GM12878 (cell line): Measurements from ENCODE around the gene NT5C2. TPM values are rescaled to one million over a fixed set of nuclear protein-coding genes. Genes with fewer than 3 reads are reported as not detected.

Source experiments
- ATAC-seq: fragments of 200-7000 bp; cut with Tn5 transposase; 3 replicates; pipeline ENCODE4 v1.9.1; 2020; ENCODE audit warnings: mild to moderate bottlenecking, moderate library complexity
- BruUV-seq: library from RNA; stranded (reverse); fragments of 400-500 nt; replicated peaks from 2 replicates; lab custom pipeline; 2021; lab: Mats Ljungman, UMichigan
- CTCF ChIA-PET: fragments of 300-600 bp; sonication (Branson Sonifier 250); formaldehyde crosslinking; extraction: SDS; loops from one replicate; lab custom pipeline; 2021; ENCODE audit warnings: inconsistent platforms; lab: Yijun Ruan, JAX
- POLR2A ChIA-PET: fragments of 350-600 bp; formaldehyde crosslinking; extraction: SDS; loops from one replicate; lab custom pipeline; 2021; ENCODE audit warnings: inconsistent platforms; lab: Charles Lee
- RAD21 ChIA-PET: fragments of 300-600 bp; sonication (Branson Sonifier 250); formaldehyde crosslinking; loops from one replicate; lab custom pipeline; 2023; ENCODE audit warnings: antibody characterized with exemption; ENCODE audit not compliant: unreplicated experiment; lab: Charles Lee
- SMC1A ChIA-PET: fragments of 300-600 bp; sonication (Branson Sonifier 250); formaldehyde crosslinking; loops from one replicate; lab custom pipeline; 2023; ENCODE audit not compliant: unreplicated experiment, uncharacterized antibody; lab: Charles Lee
- DNase-seq: peaks from one replicate; pipeline ENCODE4 v3.0.0-alpha.2; 2011; ENCODE audit warnings: low read depth, low spot score
- FAIRE-seq: peaks from 3 replicates; lab custom pipeline; 2011; peaks lifted over from hg19 to GRCh38; lab: Jason Lieb, UNC
- H2AFZ ChIP-seq: 2 replicates; pipeline ENCODE4 v1.6.0; 2011; ENCODE audit warnings: low read depth, low read length, control low read depth; ENCODE audit not compliant: control insufficient read depth
- H3K27ac ChIP-seq: 2 replicates; pipeline ENCODE4 v1.5.1; 2011; ENCODE audit warnings: control low read depth; ENCODE audit not compliant: control insufficient read depth, insufficient read depth
- H3K27me3 ChIP-seq, 2 experiments: replicated peaks in 1 of 2; 2 replicates each; pipeline versions ENCODE4 v1.6.0 to v1.6.1; 2011; ENCODE audit warnings: low read length in 1 of 2; ENCODE audit not compliant: control insufficient read depth in 2 of 2, insufficient read depth in 2 of 2
- H3K36me3 ChIP-seq, 2 experiments: 2 replicates each; pipeline ENCODE4 v1.5.1; 2011; ENCODE audit warnings: low read length in 1 of 2; ENCODE audit not compliant: control insufficient read depth in 2 of 2, insufficient read depth in 2 of 2
- H3K4me1 ChIP-seq: 2 replicates; pipeline ENCODE4 v1.6.1; 2011; ENCODE audit warnings: mild to moderate bottlenecking, low read length, moderate library complexity, mixed read lengths; ENCODE audit not compliant: control insufficient read depth, insufficient read depth
- H3K4me2 ChIP-seq: 2 replicates; pipeline ENCODE4 v1.6.0; 2011; ENCODE audit warnings: control low read depth; ENCODE audit not compliant: control insufficient read depth, insufficient read depth
- H3K4me3 ChIP-seq: fragments of 200-600 bp; sonication (generic); 2 replicates; pipeline ENCODE4 v1.5.1; 2016
- H3K79me2 ChIP-seq: 2 replicates; pipeline ENCODE4 v1.6.0; 2011; ENCODE audit warnings: low read length; ENCODE audit not compliant: control insufficient read depth, insufficient read depth
- H3K9ac ChIP-seq: 2 replicates; pipeline ENCODE4 v1.8.0; 2011; ENCODE audit warnings: low read length, control low read depth, mixed read lengths; ENCODE audit not compliant: control insufficient read depth, insufficient read depth
- H3K9me3 ChIP-seq: replicated peaks from 3 replicates; pipeline ENCODE4 v1.5.1; 2011; ENCODE audit warnings: mild to moderate bottlenecking, low read length; ENCODE audit not compliant: control insufficient read depth, insufficient read depth
- H4K20me1 ChIP-seq: 2 replicates; pipeline ENCODE4 v1.6.0; 2011; ENCODE audit not compliant: control insufficient read depth, insufficient read depth
- BRCA1 ChIP-seq: IDR thresholded peaks from 2 replicates; pipeline ENCODE4 v1.6.1; 2011; ENCODE audit warnings: low read depth, low read length, improper control_type of control experiment
- CREB1 ChIP-seq: IDR thresholded peaks from 2 replicates; pipeline ENCODE4 v1.6.1; 2012; ENCODE audit warnings: low read depth, mild to moderate bottlenecking, inconsistent platforms
- EGR1 ChIP-seq, 2 experiments: IDR thresholded peaks; 1 replicate in 1 of 2; 2 replicates in 1 of 2; pipeline ENCODE4 v1.6.1; 2011 to 2012; ENCODE audit warnings: low read depth in 2 of 2, low read length in 2 of 2, borderline replicate concordance in 1 of 2, mild to moderate bottlenecking in 1 of 2, moderate library complexity in 1 of 2
- IKZF2 ChIP-seq, 2 experiments: fragments of 450-650 bp; IDR thresholded peaks; 2 replicates each; pipeline ENCODE4 v1.6.1; 2017; ENCODE audit warnings: mild to moderate bottlenecking in 2 of 2, moderate library complexity in 2 of 2
- KLF5 ChIP-seq: fragments of 450-650 bp; IDR thresholded peaks from 2 replicates; pipeline ENCODE4 v1.6.1; 2014; ENCODE audit warnings: mild to moderate bottlenecking; ENCODE audit not compliant: partially characterized antibody
- NR2F1 ChIP-seq: fragments of 450-650 bp; conservative IDR thresholded peaks from 2 replicates; pipeline ENCODE4 v1.6.1; 2017; ENCODE audit warnings: mild to moderate bottlenecking
- NRF1 ChIP-seq: conservative IDR thresholded peaks from 2 replicates; pipeline ENCODE4 v1.6.1; 2011; ENCODE audit warnings: mild to moderate bottlenecking, low read depth, low read length, improper control_type of control experiment
- STAT1 ChIP-seq: fragments of 450-650 bp; conservative IDR thresholded peaks from 2 replicates; pipeline ENCODE4 v1.6.1; 2014; ENCODE audit warnings: antibody characterized with exemption, mild to moderate bottlenecking
- WGBS: methylation state at CpG from one replicate; pipeline ENCODE4 v1.1.6; 2016; ENCODE audit warnings: low lambda C conversion rate; ENCODE audit not compliant: insufficient replicate concordance, insufficient coverage; ENCODE audit errors: missing lambda C conversion rate; 5-methylcytosine and 5-hydroxymethylcytosine counted together
- in situ Hi-C: fragments of 300-500 bp; cut with MboI; formaldehyde crosslinking; loops from 9 replicates; pipeline ENCODE4 v1.14.3; 2018; ENCODE audit warnings: mixed read lengths
- intact Hi-C: fragments of 100-400 bp; cut with micrococcal nuclease; formaldehyde crosslinking; loops from one replicate; pipeline ENCODE4 v1.14.2; 2022; ENCODE audit not compliant: unreplicated experiment
- polyA plus RNA-seq, 11 experiments: library from polyadenylated mRNA; depleted of rRNA in 4 of 11; unstranded in 6 of 11; stranded (reverse) in 5 of 11; fragments of >200 nt; fragmentation: Nextera tagmentation in 4 of 11; fragmentation: Illumina TruSeq in 1 of 11; extraction: Ambion mirVana in 4 of 11; extraction: Trizol in 1 of 11; gene quantifications; 1 replicate in 1 of 11; 2 replicates in 10 of 11; pipeline versions ENCODE4 v1.2.1 to v1.2.3, GENCODE V29; 2011 to 2016; ENCODE audit warnings: inconsistent platforms in 2 of 11, missing spikeins in 2 of 11, low read depth in 1 of 11
- total RNA-seq, 4 experiments: library from RNA; depleted of rRNA in 3 of 4; stranded (reverse); fragments of >200 nt in 3 of 4; fragmentation: Illumina TruSeq in 1 of 4; extraction: Trizol in 1 of 4; gene quantifications; 2 replicates each; pipeline versions ENCODE4 v1.2.1 to v1.2.3, GENCODE V29; 2013 to 2021

Gene NT5C2
- total and polyA plus RNA-seq, 10 of the 15 experiments (the other 5 are each of a cell fraction or from before 2014, with no cell fraction given): 15.8 to 70.1 (median 56.0) TPM

- no peak overlapping the region for H2AFZ ChIP-seq
- H3K9ac ChIP-seq: no peak overlapping the region
- no peak overlapping the region for H3K4me2 ChIP-seq
- POLR2A ChIA-PET: no interaction called here
- DNase-seq: no peak
- TF ChIP-seq NRF1 (no peak), IKZF2 (IDR thresholded peaks at IDR 0.05) (no peak), CREB1 (no peak), EGR1 (IDR thresholded peaks at IDR 0.05; ENCODE audit: borderline replicate concordance in 1 of 2, low read depth in 2 of 2, low read length in 2 of 2) (no peak), KLF5 (no peak)
- TF ChIP-seq, all 136 proteins: peak for 0
- no TSS peak for BruUV-seq
- Histone ChIP-seq H3K4me3 (no peak overlapping the region), H4K20me1 (no peaks in the 10 kb centered on the region), H3K4me1 (no peaks in the 10 kb centered on the region), H3K79me2 (no peaks in the 10 kb centered on the region), H3K36me3 (no peaks in the 10 kb centered on the region), H3K27me3 (no peaks in the 10 kb centered on the region), H3K27ac (no peak overlapping the region), H3K9me3 (no peaks in the 10 kb centered on the region)
- WGBS: 94% methylated on average over 3 of the region's 3 CpGs
- CTCF ChIA-PET: interaction anchor here (1.8 kb wide), 1 partner anchor 12 kb away, joined by 8 read pairs; no protein-coding TSS in a partner anchor
- RAD21 ChIA-PET: interaction anchor here (1.0 kb wide), 1 partner anchor 12 kb away, joined by 3 read pairs; no protein-coding TSS in a partner anchor
- intact Hi-C loops (no loop called here), in situ Hi-C loops (no loop called here)
- SMC1A ChIA-PET: interaction anchor here (1.2 kb wide), 3 partner anchors 12 to 37 kb away, joined by 3 to 5 read pairs (median 4); no protein-coding TSS in a partner anchor
- FAIRE-seq (no peak), ATAC-seq (no peak)
Measured at GRCh38 chr10:103232131-103232673, 39.1 kb upstream of the NT5C2 start.

GRCh38 chr10:103231047-103231551, 38.0 kb upstream of the NT5C2 start:
- Histone ChIP-seq H3K9ac (no peak overlapping the region), H3K9me3 (no peaks in the 10 kb centered on the region), H4K20me1 (no peaks in the 10 kb centered on the region), H3K4me1 (no peaks in the 10 kb centered on the region), H3K36me3 (no peaks in the 10 kb centered on the region), H3K4me3 (no peak overlapping the region), H3K79me2 (no peaks in the 10 kb centered on the region), H2AFZ (no peak overlapping the region), H3K4me2 (no peak overlapping the region), H3K27me3 (no peaks in the 10 kb centered on the region), H3K27ac (no peak overlapping the region)
- DNase-seq (no peak), FAIRE-seq (no peak), ATAC-seq (no peak)
- BruUV-seq: no TSS peak
- ChIA-PET RAD21 (interaction anchor here (0.6 to 1.0 kb wide), 3 partner anchors 13 to 328 kb away, joined by 3 to 4 read pairs (median 3); no protein-coding TSS in a partner anchor), CTCF (interaction anchor here (0.9 to 1.8 kb wide), 3 partner anchors 13 to 103 kb away, joined by 3 to 8 read pairs (median 5); no protein-coding TSS in a partner anchor), POLR2A (no interaction called here), SMC1A (interaction anchor here (1.0 to 1.2 kb wide), 3 partner anchors 8 to 38 kb away, joined by 3 to 4 read pairs (median 3); no protein-coding TSS in a partner anchor)
- intact Hi-C loops (no loop called here), in situ Hi-C loops (no loop called here)
- WGBS: 89% methylated on average over 4 of the region's 4 CpGs
- TF ChIP-seq NR2F1 (no peak), STAT1 (no peak), BRCA1 (no peak)
